Psoas muscle (tissue), 8 donors: ENCODE results near the gene CCDC83. TPM values are rescaled to one million over a fixed set of nuclear protein-coding genes. Genes with fewer than 3 reads are reported as not detected.
A peak's percentile ranks its signal among the peaks of the same experiment; 100 is the strongest.

Experiments used
- ATAC-seq, 4 donors: fragments of 200-7000 bp; cut with Tn5 transposase; one replicate each; pipeline ENCODE4 v1.9.1; 2020; ENCODE audit warnings: moderate library complexity in 3 of 4, mild to moderate bottlenecking in 2 of 4
- DNase-seq, 2 donors: peaks; one replicate each; pipeline ENCODE4 v3.0.0-alpha.2; 2020
- H3K27ac ChIP-seq: fragments of 200-600 bp; one replicate; pipeline ENCODE4 v1.8.0; 2022
- H3K27me3 ChIP-seq, 3 donors: fragments of 200-600 bp in 1 of 3; one replicate each; pipeline versions ENCODE4 v1.6.1 to v1.8.0; 2013 to 2022; ENCODE audit warnings: low read length in 2 of 3, mild to moderate bottlenecking in 2 of 3, moderate library complexity in 1 of 3; ENCODE audit not compliant: insufficient read depth in 3 of 3
- H3K36me3 ChIP-seq, 2 donors: fragments of 200-600 bp in 1 of 2; one replicate each; pipeline versions ENCODE4 v1.6.1 to v1.8.0; 2013 to 2022; ENCODE audit warnings: low read depth in 1 of 2, mild to moderate bottlenecking in 1 of 2, moderate library complexity in 1 of 2; ENCODE audit not compliant: insufficient read depth in 1 of 2
- H3K4me1 ChIP-seq: fragments of 200-600 bp; one replicate; pipeline ENCODE4 v1.8.0; 2022
- H3K4me3 ChIP-seq: fragments of 200-600 bp; one replicate; pipeline ENCODE4 v1.8.0; 2022; ENCODE audit warnings: mild to moderate bottlenecking
- H3K9me3 ChIP-seq: fragments of 200-600 bp; one replicate; pipeline ENCODE4 v1.8.0; 2022
- CTCF ChIP-seq: fragments of 200-600 bp; IDR thresholded peaks from one replicate; pipeline ENCODE4 v1.8.0; 2022; ENCODE audit warnings: antibody characterized with exemption
- whole genome bisulfite sequencing, 3 donors: extraction: QIAGEN DNeasy Blood & Tissue Kit; methylation state at CpG; one replicate each; pipeline versions ENCODE4 v1.1.6 to v1.1.7; 2013; 5-methylcytosine and 5-hydroxymethylcytosine counted together
- intact Hi-C, 2 donors: fragments of 100-400 bp; cut with DNase I; formaldehyde crosslinking; loops; one replicate each; pipeline versions ENCODE4 v1.11.0 to v1.14.2; 2022
- polyA plus RNA-seq, 3 donors: library from polyadenylated mRNA; stranded (reverse); fragments of 200-250 nt; gene quantifications; one replicate each; pipeline ENCODE4 v1.2.3, GENCODE V29; 2013
- total RNA-seq, 4 donors: library from RNA; stranded (reverse); fragmentation: NEBNext Ultra II Directional in 2 of 4; extraction: Animal tissue kit (Norgen Biotek cat#: 25700) in 2 of 4; gene quantifications; one replicate each; pipeline versions ENCODE4 v1.2.1 to v1.2.4, GENCODE V29; 2021 to 2023
- donor health status: healthy with polysubstance abuse.
- donor health status: DM: no; HTN: no; CAD: no; lungs with moderate emphysema.
- donor health status: Bipolar disorder and iron deficiency.
- donor health status: healthy.
- donor health status: DM: yes; HTN: yes; CAD: no.
- donor health status: DM: no; HTN: no; CAD: no.
- donor health status: DM: no; HTN: no; CAD: no.
- donor health status: DM: yes; HTN: yes; CAD: no.

CCDC83 gene
- total and polyA plus RNA-seq, 7 donors = not detected

GRCh38 chr11:85843929-85844328 is 11.3 kb upstream of the CCDC83 start:
- WGBS, 3 donors = 87 to 90% (median 90%) methylated on average over 3 of the region's 3 CpGs
- DNase-seq = no peak
- no peaks in the 10 kb centered on the region for H3K9me3 ChIP-seq
- no peak for TF ChIP-seq CTCF
- no peaks in the 10 kb centered on the region for H3K27me3 ChIP-seq
- no peak overlapping the region for H3K27ac ChIP-seq
- no peaks in the 10 kb centered on the region for H3K36me3 ChIP-seq
- no peak overlapping the region for H3K4me3 ChIP-seq
- ATAC-seq = no peak
- H3K4me1 ChIP-seq = no peaks in the 10 kb centered on the region
- intact Hi-C loops = no loop called here

DNA sequence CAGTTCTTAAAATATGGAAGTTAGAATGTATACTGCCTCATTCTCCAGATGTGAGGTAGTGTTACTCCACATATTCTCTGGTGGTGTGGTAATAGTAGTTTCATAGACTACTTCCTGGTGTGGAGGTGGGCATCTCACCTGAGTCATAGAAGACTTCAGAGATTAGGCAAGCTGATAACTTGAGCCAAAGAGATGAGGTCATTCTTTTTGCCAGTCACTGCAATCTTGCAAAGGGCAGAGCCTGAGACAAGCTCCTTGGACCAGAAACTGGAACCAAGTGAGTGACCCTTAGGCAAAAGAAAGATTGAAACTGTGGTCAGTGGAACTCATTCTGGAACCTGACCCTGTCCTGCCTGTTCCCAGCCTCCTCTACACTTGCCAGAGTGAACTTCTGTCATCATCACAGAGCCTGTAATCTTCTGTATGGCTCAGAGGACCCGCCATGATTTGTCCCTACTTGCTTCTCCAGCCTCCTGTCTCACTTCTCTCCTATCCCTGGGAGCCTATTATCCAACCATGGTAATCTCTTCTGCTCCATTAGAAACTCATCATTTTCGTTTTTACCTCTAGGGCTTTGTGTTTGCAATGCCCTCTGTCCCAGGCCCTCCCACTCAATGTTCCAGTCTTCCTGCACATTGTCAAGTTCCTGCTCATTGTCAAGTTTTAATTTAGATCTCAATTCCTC is 10.6 kb upstream of the CCDC83 start:
- ATAC-seq = peak; percentile 49 to 77 (median 67)
- WGBS, 3 donors = 53 to 70% (median 56%) methylated on average over 2 of the region's 2 CpGs
- H3K4me3 ChIP-seq = no peak overlapping the region

DNA sequence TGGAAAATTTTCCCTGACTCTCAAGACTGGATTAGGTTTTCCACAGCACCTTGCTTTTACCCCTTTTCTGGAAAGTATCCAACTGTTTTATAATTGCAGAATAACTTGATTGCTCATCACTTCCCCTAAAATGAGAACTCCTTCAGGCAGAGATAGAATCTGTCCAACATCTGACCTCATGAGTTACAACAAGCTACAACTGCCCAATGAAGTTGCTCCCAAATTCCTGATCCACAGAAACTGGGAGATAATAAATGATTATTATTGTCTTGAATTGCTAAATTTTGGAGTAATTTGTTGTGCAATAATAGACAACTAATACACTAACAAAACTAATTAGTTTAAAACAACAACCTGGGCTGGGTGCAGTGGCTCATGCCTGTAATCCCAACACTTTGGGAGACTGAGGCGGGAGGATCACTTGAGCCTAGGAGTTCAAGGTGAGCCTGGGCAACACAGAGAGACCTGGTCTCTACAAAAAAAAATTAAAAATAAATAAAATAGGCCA is 10.0 kb upstream of the CCDC83 start:
- Histone ChIP-seq H3K4me1 (no peaks in the 10 kb centered on the region), H3K27ac (no peak overlapping the region), H3K9me3 (no peaks in the 10 kb centered on the region), H3K27me3 (no peaks in the 10 kb centered on the region), H3K4me3 (no peak overlapping the region), H3K36me3 (no peaks in the 10 kb centered on the region)
- TF ChIP-seq CTCF = no peak
- 100% methylated on average over 1 of the region's 1 CpG for WGBS, 3 donors
- intact Hi-C loops = no loop called here
- DNase-seq = no peak
- no peak for ATAC-seq

More for the DNA sequence above, 10.6 kb upstream of the CCDC83 start:
- H3K27me3 ChIP-seq = no peaks in the 10 kb centered on the region
- intact Hi-C loops = no loop called here
- no peaks in the 10 kb centered on the region for H3K36me3 ChIP-seq
- DNase-seq = no peak
- H3K9me3 ChIP-seq = no peaks in the 10 kb centered on the region
- peak overlapping the region; percentile 55 for H3K27ac ChIP-seq
- H3K4me1 ChIP-seq = no peaks in the 10 kb centered on the region
- no peak for TF ChIP-seq CTCF

GRCh38 chr11:85847436-85847835 is 7.7 kb upstream of the CCDC83 start:
- no peaks in the 10 kb centered on the region for H3K36me3 ChIP-seq
- no peaks in the 10 kb centered on the region for H3K9me3 ChIP-seq
- no peaks in the 10 kb centered on the region for H3K4me1 ChIP-seq
- H3K27me3 ChIP-seq = no peaks in the 10 kb centered on the region
- no peak for TF ChIP-seq CTCF
- H3K4me3 ChIP-seq = no peak overlapping the region
- intact Hi-C loops = no loop called here
- ATAC-seq (no peak), DNase-seq (no peak)
- no peak overlapping the region for H3K27ac ChIP-seq

DNA sequence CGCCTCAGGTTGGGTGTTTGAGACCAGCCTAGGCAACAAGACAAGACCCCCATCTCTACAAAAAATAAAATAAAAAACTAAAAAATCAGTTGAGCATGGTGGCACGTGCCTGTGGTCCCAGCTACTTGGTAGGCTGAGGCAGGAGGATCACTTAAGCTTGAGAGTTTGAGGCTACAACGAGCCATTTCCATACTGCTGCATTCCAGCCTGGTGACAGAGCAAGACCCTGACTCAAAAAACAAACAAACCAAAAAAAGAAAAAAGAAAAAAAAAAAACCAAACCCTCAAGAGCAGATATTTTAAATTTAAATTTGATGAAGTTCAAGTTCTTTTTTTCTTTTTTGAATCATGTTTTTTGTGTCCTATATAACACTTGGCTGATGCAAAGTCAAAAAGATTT is 7.2 kb upstream of the CCDC83 start:
- Histone ChIP-seq H3K27ac (no peak overlapping the region), H3K4me1 (no peaks in the 10 kb centered on the region), H3K36me3 (no peaks in the 10 kb centered on the region), H3K27me3 (no peaks in the 10 kb centered on the region), H3K9me3 (no peaks in the 10 kb centered on the region), H3K4me3 (no peak overlapping the region)
- intact Hi-C loops = no loop called here
- DNase-seq = no peak
- 93 to 98% (median 95%) methylated on average over 3 of the region's 3 CpGs for WGBS, 3 donors
- TF ChIP-seq CTCF = no peak
- ATAC-seq = no peak
